A673 (cell line): ENCODE results near the gene ARPC1B. TPM values are rescaled to one million over a fixed set of nuclear protein-coding genes. Genes with fewer than 3 reads are reported as not detected.
A peak's percentile ranks its signal among the peaks of the same experiment; 100 is the strongest.

Experiments used
- BruUV-seq: library from RNA; stranded (reverse); fragments of 400-500 nt; replicated peaks from 2 replicates; lab custom pipeline; 2021; lab: Mats Ljungman, UMichigan
- CTCF ChIA-PET: fragments of 300-600 bp; sonication (Branson Sonifier 250); formaldehyde crosslinking; loops from one replicate; lab custom pipeline; 2022; ENCODE audit warnings: antibody characterized with exemption; lab: Charles Lee
- POLR2A ChIA-PET: fragments of 300-600 bp; sonication (Branson Sonifier 250); formaldehyde crosslinking; loops from one replicate; lab custom pipeline; 2022; ENCODE audit warnings: antibody characterized with exemption; ENCODE audit not compliant: low non-redundant PET; lab: Charles Lee
- DNase-seq: peaks from one replicate; pipeline ENCODE4 v3.0.0-alpha.2; 2015; ENCODE audit warnings: low spot score
- H3K27ac ChIP-seq: fragments of 200-600 bp; sonication (generic); 2 replicates; pipeline ENCODE4 v1.5.1; 2016; ENCODE audit warnings: mixed run types, low read depth, mild to moderate bottlenecking, mixed read lengths, antibody characterized with exemption, low read length; ENCODE audit not compliant: poor library complexity, severe bottlenecking
- H3K27me3 ChIP-seq: fragments of 200-600 bp; sonication (generic); replicated peaks from 2 replicates; pipeline ENCODE4 v1.6.1; 2017; ENCODE audit warnings: mixed run types, low read depth, mild to moderate bottlenecking, mixed read lengths, antibody characterized with exemption, low read length; ENCODE audit not compliant: insufficient read depth, poor library complexity
- H3K36me3 ChIP-seq: fragments of 200-600 bp; sonication (generic); 2 replicates; pipeline ENCODE4 v1.6.1; 2016; ENCODE audit warnings: mixed run types, mild to moderate bottlenecking, mixed read lengths, antibody characterized with exemption, low read length; ENCODE audit not compliant: insufficient read depth, poor library complexity, severe bottlenecking
- H3K4me1 ChIP-seq: fragments of 200-600 bp; sonication (generic); 2 replicates; pipeline ENCODE4 v1.6.1; 2017; ENCODE audit warnings: mixed run types, mild to moderate bottlenecking, mixed read lengths, antibody characterized with exemption, low read length; ENCODE audit not compliant: insufficient read depth, poor library complexity, severe bottlenecking
- H3K4me3 ChIP-seq: fragments of 200-600 bp; sonication (generic); 2 replicates; pipeline ENCODE4 v1.5.1; 2016; ENCODE audit warnings: low read depth, mixed run types, mild to moderate bottlenecking, mixed read lengths, low read length; ENCODE audit not compliant: poor library complexity, severe bottlenecking
- H3K9me3 ChIP-seq: fragments of 200-600 bp; sonication (generic); 2 replicates; pipeline ENCODE4 v1.6.1; 2016; ENCODE audit warnings: mixed run types, low read depth, mild to moderate bottlenecking, mixed read lengths, antibody characterized with exemption, low read length; ENCODE audit not compliant: poor library complexity, severe bottlenecking
- EZH2 ChIP-seq: fragments of 200-600 bp; sonication (generic); IDR thresholded peaks from 2 replicates; pipeline ENCODE4 v1.6.1; 2017; ENCODE audit warnings: borderline replicate concordance, low read depth, mild to moderate bottlenecking, mixed read lengths, antibody characterized with exemption, low read length; ENCODE audit not compliant: poor library complexity, severe bottlenecking
- intact Hi-C: fragments of 100-400 bp; cut with micrococcal nuclease; formaldehyde crosslinking; loops from one replicate; pipeline ENCODE4 v1.10.0; 2022; ENCODE audit not compliant: unreplicated experiment
- total RNA-seq: library from RNA; stranded (reverse); gene quantifications from 2 replicates; pipeline ENCODE4 v1.2.3, GENCODE V29; 2021
- TF ChIP-seq, protein P1 (sequence below): fragments of 300-800, 200-600 bp; sonication (generic); conservative IDR thresholded peaks from 2 replicates; pipeline ENCODE4 v1.5.1; 2017; ENCODE audit warnings: low read depth, mild to moderate bottlenecking, antibody characterized with exemption, low read length, moderate library complexity, mixed read lengths

ARPC1B gene
- total RNA-seq, 1 experiment from 2014 or later, result 29.9 TPM

DNA sequence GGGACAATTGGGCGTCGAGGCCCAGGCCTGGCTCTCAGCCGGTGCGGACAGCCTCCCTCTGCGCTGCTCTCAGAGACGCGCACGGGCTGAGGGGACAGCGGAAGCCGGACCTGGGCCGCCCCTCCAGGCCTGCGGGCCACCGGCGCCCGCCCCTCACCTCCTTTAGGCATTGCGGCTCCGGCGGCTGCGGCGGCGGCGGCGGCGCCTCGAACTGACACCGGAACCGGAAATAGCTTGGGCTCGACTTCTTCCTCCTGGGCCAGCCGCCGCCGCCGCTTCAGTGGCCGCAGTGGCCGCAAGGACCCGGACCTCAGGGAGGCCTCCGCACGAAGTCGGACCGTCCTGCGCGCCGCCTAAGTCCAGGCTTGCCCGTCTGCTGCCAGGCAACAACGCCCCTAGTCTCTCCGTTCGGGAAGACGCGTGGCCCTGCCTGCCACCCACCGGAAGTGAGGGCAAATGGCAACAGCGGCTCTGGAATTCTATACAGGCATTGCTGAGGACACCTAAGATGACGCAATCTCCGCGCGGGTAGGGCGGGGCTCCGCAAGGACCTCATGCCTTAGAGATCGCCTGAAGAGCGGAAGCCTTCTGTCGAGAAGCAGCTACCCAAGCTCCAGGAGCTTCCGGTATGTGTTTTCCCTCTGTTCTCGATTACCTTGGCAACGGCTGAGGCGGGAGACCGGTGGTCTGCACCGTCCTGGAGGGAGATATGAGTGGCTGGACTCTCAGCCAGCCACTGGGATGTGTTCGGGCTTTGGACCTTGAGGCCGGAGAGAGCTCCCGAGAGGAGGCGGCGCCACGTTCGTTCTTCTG is 34.1 kb downstream of the ARPC1B start, which contains the start of the genes BUD31 and PDAP1:
TSS of gene BUD31 (plus strand) at position 591 of the 813 bp plus-strand sequence. CDS start 2,124 bp downstream, outside the sequence.
TSS of gene PDAP1 (minus strand) at position 219 of the 813 bp plus-strand sequence. CDS start at position 170, 49 bp downstream.
- H3K27ac ChIP-seq, result peak within 1 kb of the TSS; percentile 99
- peaks cover 47% of the 10 kb centered on the region for H3K36me3 ChIP-seq
- intact Hi-C loops, result no loop called here
- peak within 1 kb of the TSS; percentile 97 for H3K4me3 ChIP-seq
- TF ChIP-seq EZH2, result no peak
- TF ChIP-seq, protein P1, sequence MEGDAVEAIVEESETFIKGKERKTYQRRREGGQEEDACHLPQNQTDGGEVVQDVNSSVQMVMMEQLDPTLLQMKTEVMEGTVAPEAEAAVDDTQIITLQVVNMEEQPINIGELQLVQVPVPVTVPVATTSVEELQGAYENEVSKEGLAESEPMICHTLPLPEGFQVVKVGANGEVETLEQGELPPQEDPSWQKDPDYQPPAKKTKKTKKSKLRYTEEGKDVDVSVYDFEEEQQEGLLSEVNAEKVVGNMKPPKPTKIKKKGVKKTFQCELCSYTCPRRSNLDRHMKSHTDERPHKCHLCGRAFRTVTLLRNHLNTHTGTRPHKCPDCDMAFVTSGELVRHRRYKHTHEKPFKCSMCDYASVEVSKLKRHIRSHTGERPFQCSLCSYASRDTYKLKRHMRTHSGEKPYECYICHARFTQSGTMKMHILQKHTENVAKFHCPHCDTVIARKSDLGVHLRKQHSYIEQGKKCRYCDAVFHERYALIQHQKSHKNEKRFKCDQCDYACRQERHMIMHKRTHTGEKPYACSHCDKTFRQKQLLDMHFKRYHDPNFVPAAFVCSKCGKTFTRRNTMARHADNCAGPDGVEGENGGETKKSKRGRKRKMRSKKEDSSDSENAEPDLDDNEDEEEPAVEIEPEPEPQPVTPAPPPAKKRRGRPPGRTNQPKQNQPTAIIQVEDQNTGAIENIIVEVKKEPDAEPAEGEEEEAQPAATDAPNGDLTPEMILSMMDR, result no peak
- peak; percentile 94 for DNase-seq
- no TSS peak for BruUV-seq
- CTCF ChIA-PET, result interaction anchor here (0.6 to 0.7 kb wide), 2 partner anchors 80 to 514 kb away, joined by 3 to 8 read pairs; no protein-coding TSS in a partner anchor
- peaks cover 22% of the 10 kb centered on the region for H3K4me1 ChIP-seq
- POLR2A ChIA-PET, result interaction anchor here (0.6 to 0.8 kb wide), 2 partner anchors 14 to 150 kb away, joined by 3 read pairs; partner anchors contain the start of gene ZNF655
- H3K9me3 ChIP-seq, result no peaks in the 10 kb centered on the region
- no peaks in the 10 kb centered on the region for H3K27me3 ChIP-seq

DNA sequence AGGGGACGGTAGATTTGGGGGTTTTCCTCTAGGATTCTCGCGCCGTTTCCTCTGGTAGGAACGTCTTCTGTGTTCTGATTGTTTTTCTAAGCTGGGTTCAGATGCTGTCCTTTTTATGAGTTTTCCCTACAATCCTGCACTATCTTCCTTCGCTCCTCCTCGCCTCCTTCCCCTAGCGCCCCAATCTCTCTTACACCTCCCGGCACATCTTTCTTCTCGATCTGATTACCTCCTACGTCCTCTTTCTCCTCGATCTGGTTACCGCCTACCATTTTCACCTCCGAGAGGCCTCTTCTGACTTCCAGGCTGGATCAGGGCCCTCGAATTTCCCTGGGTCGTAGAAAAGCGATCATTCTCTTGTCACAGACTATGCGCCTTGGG is 34.7 kb downstream of the ARPC1B start:
- Histone ChIP-seq H3K9me3 (no peaks in the 10 kb centered on the region), H3K36me3 (peaks cover 44% of the 10 kb centered on the region), H3K27ac (peak overlapping the region; percentile 99), H3K4me1 (peaks cover 22% of the 10 kb centered on the region), H3K4me3 (peak overlapping the region; percentile 97), H3K27me3 (no peaks in the 10 kb centered on the region)
- POLR2A ChIA-PET, result interaction anchor here (0.5 to 0.8 kb wide), 3 partner anchors 14 to 149 kb away, joined by 3 read pairs; partner anchors contain the start of gene ZNF655
- no peak for DNase-seq
- intact Hi-C loops, result no loop called here
- TSS peak; percentile 39 for BruUV-seq
- no peak for TF ChIP-seq EZH2
- TF ChIP-seq, protein P1, result no peak
- CTCF ChIA-PET, result no interaction called here

DNA sequence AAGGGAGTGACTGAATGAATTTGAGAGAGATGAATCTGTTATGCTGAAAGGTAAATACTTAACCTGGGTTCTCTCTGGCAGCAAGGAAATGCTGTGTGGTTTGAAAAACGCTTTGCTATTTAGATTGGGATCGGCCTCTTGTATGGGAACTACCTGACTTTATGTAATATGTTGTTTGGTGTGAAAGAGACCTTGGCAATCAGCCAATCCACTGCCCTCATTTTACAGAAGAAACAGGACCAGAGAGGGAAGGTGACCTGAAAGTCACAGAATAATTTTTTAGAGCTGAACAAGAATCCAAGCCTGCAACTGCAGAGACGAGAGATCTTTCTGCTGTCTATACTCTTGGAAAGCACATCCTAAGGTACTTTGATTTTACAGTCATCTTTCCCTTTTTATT is 35.3 kb downstream of the ARPC1B start:
- ChIA-PET CTCF (no interaction called here), POLR2A (no interaction called here)
- TF ChIP-seq, protein P1, result no peak
- TF ChIP-seq EZH2, result no peak
- Histone ChIP-seq H3K27ac (peak overlapping the region; percentile 99), H3K4me1 (peaks cover 22% of the 10 kb centered on the region), H3K9me3 (no peaks in the 10 kb centered on the region), H3K4me3 (peak overlapping the region; percentile 97), H3K36me3 (peaks cover 44% of the 10 kb centered on the region), H3K27me3 (no peaks in the 10 kb centered on the region)
- no peak for DNase-seq
- BruUV-seq, result no TSS peak
- intact Hi-C loops, result no loop called here
